ENCODE data around the gene C19orf12.

- TF ChIP-seq, protein P1, sequence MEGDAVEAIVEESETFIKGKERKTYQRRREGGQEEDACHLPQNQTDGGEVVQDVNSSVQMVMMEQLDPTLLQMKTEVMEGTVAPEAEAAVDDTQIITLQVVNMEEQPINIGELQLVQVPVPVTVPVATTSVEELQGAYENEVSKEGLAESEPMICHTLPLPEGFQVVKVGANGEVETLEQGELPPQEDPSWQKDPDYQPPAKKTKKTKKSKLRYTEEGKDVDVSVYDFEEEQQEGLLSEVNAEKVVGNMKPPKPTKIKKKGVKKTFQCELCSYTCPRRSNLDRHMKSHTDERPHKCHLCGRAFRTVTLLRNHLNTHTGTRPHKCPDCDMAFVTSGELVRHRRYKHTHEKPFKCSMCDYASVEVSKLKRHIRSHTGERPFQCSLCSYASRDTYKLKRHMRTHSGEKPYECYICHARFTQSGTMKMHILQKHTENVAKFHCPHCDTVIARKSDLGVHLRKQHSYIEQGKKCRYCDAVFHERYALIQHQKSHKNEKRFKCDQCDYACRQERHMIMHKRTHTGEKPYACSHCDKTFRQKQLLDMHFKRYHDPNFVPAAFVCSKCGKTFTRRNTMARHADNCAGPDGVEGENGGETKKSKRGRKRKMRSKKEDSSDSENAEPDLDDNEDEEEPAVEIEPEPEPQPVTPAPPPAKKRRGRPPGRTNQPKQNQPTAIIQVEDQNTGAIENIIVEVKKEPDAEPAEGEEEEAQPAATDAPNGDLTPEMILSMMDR (IDR thresholded peaks at IDR 0.05; ENCODE audit: low read length) = no peak
- TF ChIP-seq EZH2 (optimal IDR thresholded peaks at IDR 0.05; ENCODE audit: low read depth, low read length) (no peak), EZH2phosphoT487 (IDR thresholded peaks at IDR 0.05; ENCODE audit: low read length) (no peak)
These were observed 3.4 kb downstream of the C19orf12 start for GRCh38 chr19:29711584-29712132.
